PFSK-1 (cell line): ENCODE measurements around the gene NUP160.

Experiments
- FOXP2 ChIP-seq: optimal IDR thresholded peaks from 2 replicates; pipeline ENCODE3; 2011; ENCODE audit warnings: borderline replicate concordance, control low read depth, inconsistent platforms; ENCODE audit not compliant: insufficient read depth; ENCODE audit errors: extremely low read length, extremely low read depth
- POLR2AphosphoS5 ChIP-seq: IDR thresholded peaks from 2 replicates; pipeline ENCODE4 v1.6.1; 2012; ENCODE audit warnings: low read depth, mild to moderate bottlenecking, control low read depth, low read length, moderate library complexity
- SIN3A ChIP-seq: IDR thresholded peaks from 2 replicates; pipeline ENCODE4 v1.6.1; 2012; ENCODE audit warnings: mild to moderate bottlenecking, low read length, moderate library complexity, borderline replicate concordance; ENCODE audit not compliant: insufficient read depth
- TAF1 ChIP-seq: IDR thresholded peaks from 2 replicates; pipeline ENCODE4 v1.6.1; 2012; ENCODE audit warnings: low read length, control low read depth, borderline replicate concordance; ENCODE audit not compliant: insufficient read depth
- TF ChIP-seq, protein P1 (sequence below), 2 experiments: IDR thresholded peaks; 2 replicates each; pipeline versions ENCODE4 v1.6.1 to v1.8.0; 2011 to 2012; ENCODE audit warnings: low read depth in 2 of 2, low read length in 2 of 2, control low read depth in 1 of 2, inconsistent platforms in 1 of 2, mild to moderate bottlenecking in 1 of 2, moderate library complexity in 1 of 2; ENCODE audit not compliant: insufficient read depth in 1 of 2

Gene NUP160

DNA sequence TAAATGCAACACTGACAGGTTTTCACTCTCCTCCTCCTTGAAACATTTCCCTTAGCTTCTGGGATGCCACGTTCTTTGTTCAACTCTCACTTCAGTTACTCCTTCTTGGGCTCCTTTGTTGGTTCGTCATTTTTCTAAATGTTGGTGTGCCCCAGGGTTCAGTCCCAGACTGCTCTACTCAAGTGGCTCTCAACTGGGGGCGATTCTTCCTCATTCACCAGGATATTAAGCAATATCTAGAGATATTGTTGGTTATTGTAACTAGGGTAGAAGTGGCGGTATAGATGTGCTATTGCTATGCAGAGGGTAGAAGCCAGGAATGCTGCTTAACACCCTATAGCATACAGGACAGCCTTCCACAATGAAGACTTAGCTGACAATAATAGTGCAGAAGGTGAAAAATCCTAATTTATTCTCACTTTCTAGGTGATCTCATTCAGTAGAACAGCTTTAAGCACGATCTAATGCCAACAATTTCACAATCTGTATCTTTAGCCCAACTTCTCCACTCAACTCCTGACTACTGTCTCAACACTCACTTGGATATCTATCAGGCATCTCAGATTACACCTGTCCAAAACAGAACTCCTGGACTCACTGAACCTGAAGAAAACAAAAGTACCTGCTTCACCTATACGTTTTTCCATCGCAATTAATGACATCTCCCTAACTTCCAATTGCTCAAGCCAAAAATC lies 4.6 kb downstream of the NUP160 start:
- TF ChIP-seq TAF1, result no peak
- TF ChIP-seq, protein P1, sequence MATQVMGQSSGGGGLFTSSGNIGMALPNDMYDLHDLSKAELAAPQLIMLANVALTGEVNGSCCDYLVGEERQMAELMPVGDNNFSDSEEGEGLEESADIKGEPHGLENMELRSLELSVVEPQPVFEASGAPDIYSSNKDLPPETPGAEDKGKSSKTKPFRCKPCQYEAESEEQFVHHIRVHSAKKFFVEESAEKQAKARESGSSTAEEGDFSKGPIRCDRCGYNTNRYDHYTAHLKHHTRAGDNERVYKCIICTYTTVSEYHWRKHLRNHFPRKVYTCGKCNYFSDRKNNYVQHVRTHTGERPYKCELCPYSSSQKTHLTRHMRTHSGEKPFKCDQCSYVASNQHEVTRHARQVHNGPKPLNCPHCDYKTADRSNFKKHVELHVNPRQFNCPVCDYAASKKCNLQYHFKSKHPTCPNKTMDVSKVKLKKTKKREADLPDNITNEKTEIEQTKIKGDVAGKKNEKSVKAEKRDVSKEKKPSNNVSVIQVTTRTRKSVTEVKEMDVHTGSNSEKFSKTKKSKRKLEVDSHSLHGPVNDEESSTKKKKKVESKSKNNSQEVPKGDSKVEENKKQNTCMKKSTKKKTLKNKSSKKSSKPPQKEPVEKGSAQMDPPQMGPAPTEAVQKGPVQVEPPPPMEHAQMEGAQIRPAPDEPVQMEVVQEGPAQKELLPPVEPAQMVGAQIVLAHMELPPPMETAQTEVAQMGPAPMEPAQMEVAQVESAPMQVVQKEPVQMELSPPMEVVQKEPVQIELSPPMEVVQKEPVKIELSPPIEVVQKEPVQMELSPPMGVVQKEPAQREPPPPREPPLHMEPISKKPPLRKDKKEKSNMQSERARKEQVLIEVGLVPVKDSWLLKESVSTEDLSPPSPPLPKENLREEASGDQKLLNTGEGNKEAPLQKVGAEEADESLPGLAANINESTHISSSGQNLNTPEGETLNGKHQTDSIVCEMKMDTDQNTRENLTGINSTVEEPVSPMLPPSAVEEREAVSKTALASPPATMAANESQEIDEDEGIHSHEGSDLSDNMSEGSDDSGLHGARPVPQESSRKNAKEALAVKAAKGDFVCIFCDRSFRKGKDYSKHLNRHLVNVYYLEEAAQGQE (IDR thresholded peaks at IDR 0.05; ENCODE audit: insufficient read depth in 1 of 2, low read depth in 2 of 2, low read length in 2 of 2), result no peak
- no peak for TF ChIP-seq SIN3A
- TF ChIP-seq POLR2AphosphoS5, result no peak
- TF ChIP-seq FOXP2, result no peak

DNA sequence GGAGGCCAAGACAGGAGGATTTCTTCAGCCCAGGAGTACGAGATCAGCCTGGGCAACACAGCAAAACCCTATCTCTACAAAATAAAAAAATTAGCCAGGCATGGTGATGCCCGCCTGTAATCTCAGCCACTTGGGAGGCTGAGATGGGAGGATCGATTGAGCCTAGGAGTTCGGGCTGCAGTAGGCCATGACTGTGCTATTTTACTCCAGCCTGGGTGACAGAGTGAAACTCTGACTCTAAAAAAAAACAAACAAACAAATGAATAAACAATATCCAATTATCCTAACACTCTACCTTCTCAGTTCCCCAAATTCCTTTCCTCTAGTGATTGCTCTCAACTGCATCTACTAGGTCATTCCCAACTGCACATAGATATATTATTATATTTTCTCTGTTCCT lies 5.4 kb downstream of the NUP160 start:
- no peak for TF ChIP-seq SIN3A
- no peak for TF ChIP-seq TAF1
- TF ChIP-seq, protein P1 (IDR thresholded peaks at IDR 0.05; ENCODE audit: insufficient read depth in 1 of 2, low read depth in 2 of 2, low read length in 2 of 2), result no peak
- no peak for TF ChIP-seq FOXP2
- no peak for TF ChIP-seq POLR2AphosphoS5

DNA sequence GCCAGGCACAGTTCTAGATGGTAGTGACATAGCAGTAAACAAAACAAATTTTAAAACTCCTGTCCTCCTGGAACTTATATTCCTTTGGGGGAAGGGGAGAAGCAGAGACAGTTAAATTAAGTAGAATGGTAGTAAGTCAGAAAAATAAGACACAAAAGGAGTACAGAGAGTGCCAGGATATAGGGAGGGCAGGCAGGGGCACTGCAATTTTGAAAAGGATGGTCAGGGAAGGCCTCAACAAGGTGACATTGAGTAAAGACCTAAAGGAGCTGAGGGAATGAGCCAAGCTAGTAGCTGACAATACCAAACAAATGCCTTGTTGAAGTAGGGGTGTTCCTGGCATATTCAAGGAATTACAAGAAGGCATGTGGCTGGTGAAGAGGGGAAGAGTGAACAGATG lies 10.2 kb downstream of the NUP160 start:
- TF ChIP-seq TAF1 (no peak), POLR2AphosphoS5 (no peak)

DNA sequence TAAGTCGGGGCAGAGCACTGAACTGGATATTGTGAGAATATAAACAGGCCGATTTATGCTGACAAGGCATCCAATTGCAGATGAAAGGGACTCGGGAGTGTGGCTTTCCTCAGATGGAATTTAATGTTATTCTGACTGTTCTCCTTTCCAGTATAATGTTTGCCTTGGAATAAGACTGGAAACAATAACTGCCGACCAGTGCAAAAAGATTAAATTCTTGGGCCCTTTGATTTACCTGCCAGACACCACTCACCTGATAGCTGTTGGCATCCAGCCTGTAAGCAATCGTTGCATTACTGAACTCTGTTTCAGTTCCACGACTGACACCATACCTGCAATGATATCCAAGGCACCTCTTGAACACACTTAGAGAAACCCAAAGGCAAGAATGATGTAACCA lies 10.9 kb downstream of the NUP160 start:
- TF ChIP-seq POLR2AphosphoS5, result no peak
- TF ChIP-seq FOXP2, result no peak
- TF ChIP-seq, protein P1 (IDR thresholded peaks at IDR 0.05; ENCODE audit: insufficient read depth in 1 of 2, low read depth in 2 of 2, low read length in 2 of 2), result no peak
- no peak for TF ChIP-seq SIN3A
- no peak for TF ChIP-seq TAF1

DNA sequence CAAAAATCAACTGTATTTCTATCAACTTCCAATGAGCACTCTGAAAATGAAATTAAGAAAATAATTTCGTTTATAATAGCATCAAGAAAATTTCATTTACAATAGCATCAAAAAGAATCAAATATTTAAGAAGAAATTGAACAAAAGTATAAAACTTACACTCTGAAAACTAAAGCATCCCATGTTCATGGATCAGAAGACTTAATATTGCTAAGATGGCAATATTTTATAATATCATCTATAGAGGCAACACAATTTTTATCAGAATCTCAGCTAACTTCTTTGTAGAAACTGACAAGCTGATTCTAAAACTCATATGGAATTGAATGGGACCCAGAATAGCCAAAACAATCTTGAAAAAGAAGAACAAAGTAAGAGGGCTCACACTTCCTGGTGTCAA lies 19.9 kb downstream of the NUP160 start:
- no peak for TF ChIP-seq POLR2AphosphoS5
- no peak for TF ChIP-seq TAF1
- TF ChIP-seq SIN3A, result no peak
- TF ChIP-seq FOXP2, result no peak

DNA sequence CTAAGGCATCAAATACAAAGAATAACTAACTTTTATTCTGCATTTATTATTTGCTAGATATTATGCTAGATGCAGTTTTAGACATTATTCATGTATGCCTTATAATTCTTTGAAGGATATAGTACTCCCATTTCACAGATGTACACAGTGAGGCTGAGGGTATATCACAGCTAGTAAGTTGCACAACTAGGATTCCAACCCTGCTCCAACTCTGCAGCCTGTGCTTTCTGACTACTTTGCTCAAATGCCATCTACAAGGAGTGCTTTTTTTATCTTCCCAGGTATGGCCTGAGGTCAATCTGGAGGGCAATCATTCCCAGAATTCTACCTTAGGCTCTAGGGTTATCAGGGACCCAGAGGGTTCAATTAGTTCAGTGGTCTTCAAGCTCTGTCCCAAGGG lies 28.4 kb downstream of the NUP160 start:
- TF ChIP-seq, protein P1 (IDR thresholded peaks at IDR 0.05; ENCODE audit: insufficient read depth in 1 of 2, low read depth in 2 of 2, low read length in 2 of 2), result no peak
- no peak for TF ChIP-seq TAF1
- TF ChIP-seq FOXP2, result no peak
- TF ChIP-seq POLR2AphosphoS5, result no peak
- no peak for TF ChIP-seq SIN3A
